ENCODE data around the gene CMPK1.
A peak's percentile ranks its signal among the peaks of the same experiment; 100 is the strongest.

Gene CMPK1

DNA sequence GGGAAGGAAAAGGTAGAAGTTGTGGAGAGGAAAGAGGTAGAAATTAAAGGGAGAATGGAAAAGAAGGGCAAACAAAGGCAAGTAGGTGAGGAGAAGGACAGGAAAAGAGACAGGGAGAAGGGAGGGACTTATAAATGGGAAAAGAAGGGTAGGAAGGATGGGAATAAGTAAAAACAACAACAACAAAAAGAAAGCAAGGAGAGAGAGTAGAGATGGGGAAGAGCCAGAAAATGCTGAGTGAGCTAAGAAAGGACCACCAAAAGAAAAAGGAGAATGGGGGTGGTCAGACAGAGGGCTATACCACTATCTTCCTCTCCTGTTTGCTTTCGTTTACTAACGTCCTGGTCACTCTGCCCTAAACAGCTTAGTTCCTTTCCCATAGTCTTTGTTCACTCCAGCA lies 1.7 kb upstream of the CMPK1 start:
- TF ChIP-seq, protein P1, sequence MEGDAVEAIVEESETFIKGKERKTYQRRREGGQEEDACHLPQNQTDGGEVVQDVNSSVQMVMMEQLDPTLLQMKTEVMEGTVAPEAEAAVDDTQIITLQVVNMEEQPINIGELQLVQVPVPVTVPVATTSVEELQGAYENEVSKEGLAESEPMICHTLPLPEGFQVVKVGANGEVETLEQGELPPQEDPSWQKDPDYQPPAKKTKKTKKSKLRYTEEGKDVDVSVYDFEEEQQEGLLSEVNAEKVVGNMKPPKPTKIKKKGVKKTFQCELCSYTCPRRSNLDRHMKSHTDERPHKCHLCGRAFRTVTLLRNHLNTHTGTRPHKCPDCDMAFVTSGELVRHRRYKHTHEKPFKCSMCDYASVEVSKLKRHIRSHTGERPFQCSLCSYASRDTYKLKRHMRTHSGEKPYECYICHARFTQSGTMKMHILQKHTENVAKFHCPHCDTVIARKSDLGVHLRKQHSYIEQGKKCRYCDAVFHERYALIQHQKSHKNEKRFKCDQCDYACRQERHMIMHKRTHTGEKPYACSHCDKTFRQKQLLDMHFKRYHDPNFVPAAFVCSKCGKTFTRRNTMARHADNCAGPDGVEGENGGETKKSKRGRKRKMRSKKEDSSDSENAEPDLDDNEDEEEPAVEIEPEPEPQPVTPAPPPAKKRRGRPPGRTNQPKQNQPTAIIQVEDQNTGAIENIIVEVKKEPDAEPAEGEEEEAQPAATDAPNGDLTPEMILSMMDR (IDR thresholded peaks at IDR 0.05; ENCODE audit: low read depth, low read length), result no peak
- no peak for DNase-seq (ENCODE audit: extremely low read depth, low read depth)

DNA sequence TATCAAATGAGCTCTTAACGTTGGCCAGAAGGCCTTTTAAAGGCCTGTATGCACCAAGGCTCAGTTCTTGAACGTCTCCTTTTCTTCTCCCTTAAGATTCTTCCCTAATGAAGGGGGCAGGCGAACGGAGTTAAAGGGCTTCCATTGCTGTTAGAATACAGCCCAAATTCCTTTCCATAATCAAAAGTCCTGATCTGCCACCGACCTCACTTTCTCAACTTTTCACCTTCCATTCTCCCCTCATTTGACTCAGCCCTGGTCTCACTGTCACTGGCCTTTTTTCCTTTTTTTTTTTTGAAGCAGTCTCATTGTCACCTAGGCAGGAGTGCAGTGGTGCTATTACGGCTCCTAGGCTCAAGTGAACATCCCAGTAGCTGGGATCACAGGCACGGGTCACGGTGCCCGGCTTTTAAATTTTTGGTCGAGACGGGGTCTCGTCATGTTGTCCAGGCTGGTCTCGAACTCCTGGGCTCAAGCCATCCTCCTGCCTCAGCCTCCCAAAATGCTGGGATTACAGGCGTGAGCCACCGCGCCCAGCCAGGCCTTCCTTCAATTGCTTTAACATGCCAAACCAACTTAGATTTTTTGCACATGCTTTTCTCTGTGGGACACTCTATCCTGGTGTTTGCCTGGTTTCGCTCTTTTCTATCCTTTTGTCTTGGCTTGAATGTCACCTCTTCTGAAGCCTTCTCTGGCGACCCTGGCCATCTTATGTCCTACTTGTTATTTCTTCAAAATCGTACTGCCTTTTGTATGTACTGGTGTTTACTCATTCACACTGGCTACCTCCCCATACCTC lies 612 bp upstream of the CMPK1 start:
- DNase-seq (ENCODE audit: extremely low read depth, low read depth), result no peak

GRCh38 chr1:47333922-47334764 lies 553 bp downstream of the CMPK1 start:
- TF ChIP-seq, protein P1 (IDR thresholded peaks at IDR 0.05; ENCODE audit: low read depth, low read length), result peak; percentile 22
- peak; percentile 45 for DNase-seq (ENCODE audit: extremely low read depth, low read depth)

More for the DNA sequence above, 612 bp upstream of the CMPK1 start:
- TF ChIP-seq, protein P1 (IDR thresholded peaks at IDR 0.05; ENCODE audit: low read depth, low read length), result no peak

- no peak for DNase-seq (ENCODE audit: extremely low read depth, low read depth)
- TF ChIP-seq, protein P1 (IDR thresholded peaks at IDR 0.05; ENCODE audit: low read depth, low read length), result no peak
Measured at GRCh38 chr1:47334765-47335435, 1.3 kb downstream of the CMPK1 start.

GRCh38 chr1:47337350-47337749 lies 3.8 kb downstream of the CMPK1 start:
- no peak for DNase-seq (ENCODE audit: extremely low read depth, low read depth)
- TF ChIP-seq, protein P1 (IDR thresholded peaks at IDR 0.05; ENCODE audit: low read depth, low read length), result no peak

- DNase-seq (ENCODE audit: extremely low read depth, low read depth), result no peak
- TF ChIP-seq, protein P1 (IDR thresholded peaks at IDR 0.05; ENCODE audit: low read depth, low read length), result no peak
Measured at GRCh38 chr1:47338249-47339077, 4.9 kb downstream of the CMPK1 start.
